Amniotic epithelial cell (primary cell): ENCODE data around the gene TESK2.
"Not testable (repeated sequence)": the region's sequence is repeated elsewhere in the genome, so short reads cannot be mapped to it uniquely, and the experiment has no call there.

Experiments
- DNase-seq: peaks from one replicate; pipeline ENCODE4 v3.0.0-alpha.2; 2010; ENCODE audit warnings: low read depth

TESK2 gene

GRCh38 chr1:45411510-45411899 is 79.5 kb downstream of the TESK2 start:
- no peak for DNase-seq

GRCh38 chr1:45410850-45411509 is 80.0 kb downstream of the TESK2 start:
- DNase-seq, result no peak

DNA sequence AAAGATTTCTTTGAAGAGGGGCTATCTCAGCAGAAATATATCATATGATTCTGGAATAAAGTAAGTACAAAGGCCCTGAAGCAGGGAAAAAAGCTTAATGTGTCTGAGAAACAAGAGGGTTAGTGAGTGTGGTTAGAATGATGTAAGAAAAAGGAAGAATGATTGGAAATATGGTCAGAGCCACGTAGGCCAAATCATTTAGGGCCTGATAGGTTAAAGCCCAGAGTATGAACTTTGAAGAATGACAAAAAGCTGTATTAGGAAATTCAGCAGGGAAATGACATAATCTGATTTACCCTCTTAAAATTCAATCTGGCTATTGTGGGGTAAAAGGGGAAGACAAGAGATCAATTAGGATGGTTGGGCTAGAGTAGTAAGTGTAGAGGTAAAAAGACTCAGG is 81.7 kb downstream of the TESK2 start:
- DNase-seq, result peak; percentile 14

DNA sequence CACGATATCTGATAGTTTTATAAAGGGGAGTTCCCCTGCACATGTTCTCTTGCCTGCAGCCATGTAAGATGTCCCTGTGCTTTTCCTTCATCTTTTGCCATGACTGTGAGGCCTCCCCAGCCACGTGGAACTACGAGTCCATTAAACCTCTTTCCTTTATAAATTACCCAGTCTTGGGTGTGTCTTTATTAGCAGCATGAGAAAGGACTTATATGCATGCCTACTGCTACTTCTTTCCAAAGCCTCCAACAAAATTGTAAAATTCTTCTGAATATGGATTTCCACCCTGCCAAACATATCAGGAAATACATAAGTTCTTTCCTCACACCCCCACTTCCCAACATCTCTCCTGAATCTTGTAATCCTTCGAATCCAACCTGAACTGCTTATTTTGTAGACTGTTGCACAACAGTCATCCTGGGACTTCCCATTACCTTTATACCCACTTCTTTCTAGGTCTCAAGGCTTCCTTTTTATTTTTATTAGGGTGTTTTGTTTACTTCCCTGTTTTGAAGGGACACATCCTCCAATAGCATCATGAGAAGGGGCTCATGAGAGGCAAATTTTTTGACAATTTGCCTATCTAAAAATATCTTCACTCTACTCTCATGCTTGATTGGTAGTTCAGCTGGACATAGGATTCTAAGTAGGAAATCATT is 83.2 kb downstream of the TESK2 start:
- DNase-seq, result no peak

DNA sequence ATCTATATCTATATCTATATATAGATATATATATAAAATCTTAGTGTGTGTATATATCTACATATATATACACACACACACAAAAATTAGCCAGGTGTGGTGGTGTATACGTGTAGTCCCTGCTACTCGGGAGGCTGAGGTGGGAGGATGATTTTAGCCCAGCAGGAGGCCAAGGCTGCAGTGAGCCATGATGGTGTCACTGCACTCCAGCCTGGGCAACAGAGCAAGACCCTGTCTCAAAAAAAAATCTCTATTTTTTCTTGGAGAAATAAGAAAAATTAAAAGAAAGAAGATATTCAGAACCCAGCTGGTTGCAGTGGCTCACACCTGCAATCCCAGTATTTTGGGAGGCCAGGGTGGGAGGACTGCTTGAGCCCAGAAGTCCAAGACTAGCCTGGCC is 85.3 kb downstream of the TESK2 start:
- no peak for DNase-seq

GRCh38 chr1:45403718-45404117 is 87.2 kb downstream of the TESK2 start:
- no peak for DNase-seq

GRCh38 chr1:45403298-45403697 is 87.7 kb downstream of the TESK2 start:
- no peak for DNase-seq

GRCh38 chr1:45401524-45401923 is 89.4 kb downstream of the TESK2 start:
- DNase-seq, result no peak

DNA sequence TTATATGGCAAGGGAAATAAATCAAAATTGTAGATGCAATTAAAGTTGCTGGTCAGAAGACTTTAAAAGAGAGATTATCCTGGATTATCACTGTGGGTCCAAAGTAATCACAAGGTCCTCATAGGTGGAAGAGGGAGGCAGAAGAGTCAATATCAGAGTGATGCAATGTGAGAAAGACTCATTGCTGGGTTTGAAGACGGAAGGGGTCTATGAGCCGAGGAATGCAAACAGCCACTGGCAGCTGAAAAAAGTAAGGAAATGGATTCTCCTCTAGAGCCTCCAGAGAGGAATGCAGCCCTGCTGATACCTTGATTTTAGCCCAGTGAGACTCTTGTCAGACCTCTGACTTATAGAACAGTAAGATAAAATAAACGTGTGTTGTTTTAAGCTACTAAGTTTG is 90.9 kb downstream of the TESK2 start:
- DNase-seq, result no peak

DNA sequence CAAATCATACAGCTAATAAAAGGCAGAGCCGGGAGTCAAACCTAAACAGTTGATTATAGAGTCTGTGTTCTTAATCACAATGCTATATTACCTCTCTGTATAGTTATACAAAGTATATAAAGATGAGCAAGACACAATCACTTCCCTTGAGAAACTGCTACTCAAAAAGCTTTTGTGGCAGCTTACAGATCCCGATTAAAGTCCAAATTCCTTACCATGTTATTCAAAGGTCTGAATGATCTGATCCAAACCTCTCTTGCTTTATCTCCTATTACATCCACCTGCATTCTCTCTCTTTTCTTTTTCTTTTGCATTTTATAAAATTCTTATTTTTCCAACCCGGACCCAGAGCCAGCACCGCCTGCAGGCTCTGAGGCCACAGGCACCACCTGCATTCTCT is 93.7 kb downstream of the TESK2 start:
- DNase-seq, result no peak

DNA sequence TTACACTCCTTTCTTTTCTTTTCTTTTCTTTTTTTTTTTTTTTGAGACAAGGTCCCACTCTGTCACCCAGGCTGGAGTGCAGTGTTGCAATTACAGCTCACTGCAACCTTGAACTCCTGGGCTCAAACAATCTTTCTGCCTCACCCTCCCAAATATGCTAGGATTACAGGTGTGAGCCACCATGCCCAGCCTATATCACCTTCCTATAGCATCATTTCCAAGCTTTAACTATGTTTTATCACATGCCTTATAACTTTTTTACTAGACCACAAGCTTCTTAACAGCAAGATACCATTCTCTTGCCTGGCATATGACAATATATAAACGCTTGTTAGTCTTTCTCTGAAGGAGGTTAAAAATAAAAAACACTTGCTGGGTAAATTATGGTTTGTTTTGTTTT is 95.4 kb downstream of the TESK2 start:
- DNase-seq, result no peak

DNA sequence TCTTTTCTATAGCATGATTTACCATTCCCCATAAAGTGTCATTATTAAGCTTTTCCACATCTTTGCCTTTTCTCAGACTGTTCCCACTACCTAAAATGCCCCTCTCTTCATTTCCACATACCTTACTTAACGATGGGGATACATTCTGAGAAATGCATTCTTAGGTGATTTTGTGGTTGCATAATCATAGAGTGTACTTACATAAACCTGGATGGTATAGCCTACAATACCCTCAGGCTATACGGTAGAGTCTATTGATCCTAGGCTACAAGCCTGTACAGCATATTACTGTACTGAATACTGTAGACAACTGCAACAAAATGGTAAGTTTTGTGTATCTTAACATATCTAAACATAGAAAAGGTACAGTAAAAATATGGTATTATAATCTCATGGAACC is 95.9 kb downstream of the TESK2 start:
- no peak for DNase-seq

DNA sequence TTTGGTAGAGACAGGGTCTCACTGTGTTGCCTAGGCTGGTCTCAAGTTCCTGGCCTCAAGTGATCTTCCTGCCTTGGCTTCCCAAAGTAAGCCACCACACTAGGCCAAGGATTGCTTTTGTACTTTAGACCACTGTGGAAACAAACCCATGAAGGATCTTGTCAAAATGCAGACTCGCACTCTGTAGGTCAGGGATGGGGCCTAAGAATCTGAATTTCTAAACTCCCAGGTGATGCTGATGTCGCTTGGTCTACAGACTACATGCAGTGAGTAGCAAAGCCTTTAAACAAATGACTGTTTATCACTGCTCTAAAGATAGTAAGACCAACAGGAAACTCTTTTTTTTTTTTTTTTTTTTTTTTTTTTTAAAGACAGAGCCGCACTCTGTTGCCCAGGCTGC is 96.6 kb downstream of the TESK2 start:
- no peak for DNase-seq

GRCh38 chr1:45393718-45394302 is 97.2 kb downstream of the TESK2 start:
- no peak for DNase-seq

DNA sequence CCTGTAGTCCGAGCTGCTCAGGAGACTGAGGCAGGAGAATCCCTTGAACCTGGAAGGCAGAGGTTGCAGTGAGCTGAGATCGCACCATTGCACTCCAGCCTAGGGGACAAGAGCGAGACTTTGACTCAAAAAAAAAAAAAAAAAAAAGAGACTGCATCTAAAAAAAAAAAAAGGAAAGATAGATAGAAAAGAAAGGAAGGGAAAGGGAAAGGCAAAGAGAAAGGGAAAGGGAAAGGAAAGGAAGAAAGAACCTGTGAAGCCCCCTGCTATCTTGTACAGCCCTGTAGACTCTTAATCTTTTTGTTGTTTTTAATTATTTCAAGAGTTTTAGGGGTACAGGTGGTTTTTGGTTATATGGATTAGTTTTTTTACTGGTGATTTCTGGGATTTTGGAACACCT is 104.7 kb downstream of the TESK2 start:
- no peak for DNase-seq

DNA sequence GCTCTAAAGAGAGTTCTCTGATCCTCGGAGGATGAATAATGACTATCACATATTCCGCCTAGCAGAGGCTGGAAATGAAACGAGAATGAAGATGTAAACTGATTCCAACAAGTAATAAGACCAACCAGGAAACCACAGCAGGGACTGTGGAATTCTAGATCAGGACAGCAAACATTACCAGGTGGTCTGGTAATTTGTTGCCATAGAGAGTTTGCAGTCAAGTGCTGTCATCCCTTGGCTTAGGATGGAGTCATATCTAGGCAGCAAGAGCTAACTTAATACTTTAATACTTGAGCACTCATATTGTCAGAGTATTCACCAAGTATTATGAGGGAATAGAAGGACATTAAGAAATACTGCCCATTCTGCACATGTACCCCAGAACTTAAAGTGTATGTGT is 105.7 kb downstream of the TESK2 start:
- DNase-seq, result no peak

DNA sequence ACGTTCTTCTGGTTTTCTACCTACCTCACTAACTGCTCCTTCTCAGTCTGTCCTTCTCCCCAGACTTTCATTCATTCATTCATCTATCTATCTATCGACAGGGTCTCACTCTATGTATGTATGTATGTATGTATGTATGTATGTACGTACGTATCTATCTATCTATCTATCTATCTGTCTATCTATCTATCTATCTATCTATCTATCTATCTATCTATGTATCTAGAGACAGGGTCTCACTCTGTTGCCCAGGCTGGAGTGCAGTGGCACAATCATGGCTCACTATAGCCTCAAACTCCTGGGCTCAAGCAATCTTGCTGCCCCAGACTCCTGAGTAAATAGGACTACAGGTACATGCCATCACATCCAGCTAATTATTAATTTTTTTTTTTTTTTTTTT is 106.8 kb downstream of the TESK2 start:
- DNase-seq, result not testable (repeated sequence)

DNA sequence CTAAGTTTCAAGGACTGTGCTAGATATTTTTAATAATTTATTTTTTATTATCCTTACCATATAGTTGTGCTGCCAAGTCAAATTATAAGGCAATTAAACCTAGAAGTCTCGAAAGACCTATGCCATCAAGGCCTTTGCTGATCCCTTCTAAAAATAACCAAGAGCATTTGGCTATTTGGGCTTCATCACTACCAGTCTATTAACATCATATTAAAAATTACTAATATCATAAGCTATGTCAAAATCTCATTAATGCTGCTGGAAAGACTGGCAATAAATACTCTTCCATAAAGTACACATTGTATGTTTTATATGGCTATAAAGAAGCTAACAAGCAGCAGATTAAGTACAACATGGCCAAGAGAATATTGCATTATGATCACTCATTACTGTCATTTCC is 107.8 kb downstream of the TESK2 start:
- no peak for DNase-seq

GRCh38 chr1:45381243-45381642 is 109.7 kb downstream of the TESK2 start:
- no peak for DNase-seq

- DNase-seq, result no peak
These were observed 110.2 kb downstream of the TESK2 start for GRCh38 chr1:45380730-45381129.

- no peak for DNase-seq
These were observed 110.8 kb downstream of the TESK2 start for GRCh38 chr1:45380125-45380524.

GRCh38 chr1:45379524-45379923 is 111.4 kb downstream of the TESK2 start:
- DNase-seq, result no peak

GRCh38 chr1:45378184-45378583 is 112.8 kb downstream of the TESK2 start:
- no peak for DNase-seq
